GM06990 (cell line): ENCODE measurements around the gene AFAP1L1.

Source experiments
- DNase-seq: peaks from one replicate; pipeline ENCODE4 v3.0.0-alpha.2; 2011; ENCODE audit not compliant: insufficient read length; ENCODE audit errors: extremely low read depth
- H3K27me3 ChIP-seq: replicated peaks from 2 replicates; pipeline ENCODE4 v1.6.0; 2011; ENCODE audit warnings: low read length; ENCODE audit not compliant: control insufficient read depth, insufficient read depth
- H3K36me3 ChIP-seq: 2 replicates; pipeline ENCODE4 v1.5.1; 2011; ENCODE audit warnings: low read length; ENCODE audit not compliant: control insufficient read depth, insufficient read depth
- H3K4me3 ChIP-seq: replicated peaks from 2 replicates; pipeline ENCODE4 v1.5.1; 2011; ENCODE audit warnings: low read depth, mild to moderate bottlenecking, control low read depth, low read length
- CTCF ChIP-seq: IDR thresholded peaks from 2 replicates; pipeline ENCODE4 v1.5.1; 2011; ENCODE audit warnings: low read length, control low read depth, mild to moderate bottlenecking, inconsistent platforms; ENCODE audit not compliant: insufficient read depth, poor library complexity, severe bottlenecking

AFAP1L1 gene

GRCh38 chr5:149282966-149283332 lies 11.3 kb downstream of the AFAP1L1 start:
- TF ChIP-seq CTCF: no peak
- Histone ChIP-seq H3K27me3 (no peaks in the 10 kb centered on the region; the same call in 1 of the 2 replicates), H3K4me3 (no peak overlapping the region), H3K36me3 (no peaks in the 10 kb centered on the region)
- DNase-seq: no peak

- Histone ChIP-seq H3K27me3 (no peaks in the 10 kb centered on the region; the same call in 1 of the 2 replicates), H3K36me3 (no peaks in the 10 kb centered on the region), H3K4me3 (no peak overlapping the region)
- no peak for DNase-seq
- no peak for TF ChIP-seq CTCF
Observed at GRCh38 chr5:149283626-149284480, 12.2 kb downstream of the AFAP1L1 start.

- DNase-seq: no peak
- no peak for TF ChIP-seq CTCF
- Histone ChIP-seq H3K36me3 (no peaks in the 10 kb centered on the region), H3K4me3 (no peak overlapping the region), H3K27me3 (no peaks in the 10 kb centered on the region; the same call in 1 of the 2 replicates)
Observed at GRCh38 chr5:149284501-149284900, 12.8 kb downstream of the AFAP1L1 start.

GRCh38 chr5:149285153-149285552 lies 13.5 kb downstream of the AFAP1L1 start:
- TF ChIP-seq CTCF: no peak
- no peak overlapping the region for H3K4me3 ChIP-seq
- DNase-seq: no peak

GRCh38 chr5:149288436-149288835 lies 16.8 kb downstream of the AFAP1L1 start:
- Histone ChIP-seq H3K27me3 (no peaks in the 10 kb centered on the region), H3K36me3 (no peaks in the 10 kb centered on the region), H3K4me3 (no peak overlapping the region)
- DNase-seq: no peak
- no peak for TF ChIP-seq CTCF

More at GRCh38 chr5:149285153-149285552, 13.5 kb downstream of the AFAP1L1 start:
- H3K36me3 ChIP-seq: no peaks in the 10 kb centered on the region
- H3K27me3 ChIP-seq: no peaks in the 10 kb centered on the region
